ENCODE measurements around the gene RBBP9. TPM values are rescaled to one million over a fixed set of nuclear protein-coding genes. Genes with fewer than 3 reads are reported as not detected.
A peak's percentile ranks its signal among the peaks of the same experiment; 100 is the strongest.

Gene RBBP9
- polyA plus RNA-seq, 1 donor from 2014 or later = 34.4 TPM

DNA sequence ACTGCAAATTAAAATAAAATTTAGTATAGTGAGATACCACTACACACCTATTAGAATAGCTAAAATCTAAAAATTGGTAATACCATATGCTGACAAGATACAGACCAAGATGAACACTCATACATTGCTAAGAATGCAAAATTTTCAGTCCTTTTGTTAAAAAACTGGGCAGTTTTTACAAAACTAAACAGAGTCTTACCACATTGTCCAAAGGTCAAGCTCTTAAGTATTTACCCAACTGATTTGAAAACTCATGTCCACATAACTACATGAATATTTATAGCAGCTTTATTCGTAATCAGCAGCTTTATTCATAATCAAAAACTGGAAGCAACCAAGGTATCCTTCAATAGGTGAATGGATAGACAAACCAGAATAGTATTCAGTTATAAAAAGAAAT lies 19.8 kb downstream of the RBBP9 start:
- no peaks in the 10 kb centered on the region for H4K20me1 ChIP-seq (ENCODE audit: insufficient read depth)
- no peak overlapping the region for H3K4me3 ChIP-seq (ENCODE audit: low read length)
- H2AFZ ChIP-seq (ENCODE audit: low read depth, low read length) = no peak overlapping the region
- no peaks in the 10 kb centered on the region for H3K36me3 ChIP-seq (ENCODE audit: insufficient read depth, low read length)
- H3K4me2 ChIP-seq (ENCODE audit: low read length) = no peak overlapping the region
- TF ChIP-seq EP300 (conservative IDR thresholded peaks at IDR 0.05; ENCODE audit: poor library complexity, severe bottlenecking) (no peak), MXI1 (conservative IDR thresholded peaks at IDR 0.05; ENCODE audit: poor library complexity, severe bottlenecking) (no peak), POLR2AphosphoS5 (IDR thresholded peaks at IDR 0.05) (no peak), REST (IDR thresholded peaks at IDR 0.05; ENCODE audit: borderline replicate concordance) (no peak), SMC3 (conservative IDR thresholded peaks at IDR 0.05; ENCODE audit: poor library complexity) (no peak), EZH2 (IDR thresholded peaks at IDR 0.05; ENCODE audit: borderline replicate concordance, insufficient read depth, low read length, poor library complexity, severe bottlenecking) (no peak), TAF1 (IDR thresholded peaks at IDR 0.05; ENCODE audit: low read depth) (no peak), RAD21 (conservative IDR thresholded peaks at IDR 0.05) (no peak)
- TF ChIP-seq, protein P1, sequence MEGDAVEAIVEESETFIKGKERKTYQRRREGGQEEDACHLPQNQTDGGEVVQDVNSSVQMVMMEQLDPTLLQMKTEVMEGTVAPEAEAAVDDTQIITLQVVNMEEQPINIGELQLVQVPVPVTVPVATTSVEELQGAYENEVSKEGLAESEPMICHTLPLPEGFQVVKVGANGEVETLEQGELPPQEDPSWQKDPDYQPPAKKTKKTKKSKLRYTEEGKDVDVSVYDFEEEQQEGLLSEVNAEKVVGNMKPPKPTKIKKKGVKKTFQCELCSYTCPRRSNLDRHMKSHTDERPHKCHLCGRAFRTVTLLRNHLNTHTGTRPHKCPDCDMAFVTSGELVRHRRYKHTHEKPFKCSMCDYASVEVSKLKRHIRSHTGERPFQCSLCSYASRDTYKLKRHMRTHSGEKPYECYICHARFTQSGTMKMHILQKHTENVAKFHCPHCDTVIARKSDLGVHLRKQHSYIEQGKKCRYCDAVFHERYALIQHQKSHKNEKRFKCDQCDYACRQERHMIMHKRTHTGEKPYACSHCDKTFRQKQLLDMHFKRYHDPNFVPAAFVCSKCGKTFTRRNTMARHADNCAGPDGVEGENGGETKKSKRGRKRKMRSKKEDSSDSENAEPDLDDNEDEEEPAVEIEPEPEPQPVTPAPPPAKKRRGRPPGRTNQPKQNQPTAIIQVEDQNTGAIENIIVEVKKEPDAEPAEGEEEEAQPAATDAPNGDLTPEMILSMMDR (IDR thresholded peaks at IDR 0.05; ENCODE audit: poor library complexity, severe bottlenecking) = no peak
- no peaks in the 10 kb centered on the region for H3K9me3 ChIP-seq (ENCODE audit: low read length)
- no peaks in the 10 kb centered on the region for H3K9me2 ChIP-seq (ENCODE audit: insufficient read depth, low read length)
- no peak overlapping the region for H3K9ac ChIP-seq (ENCODE audit: low read length)
- no peaks in the 10 kb centered on the region for H3F3A ChIP-seq (ENCODE audit: insufficient read depth, low read length, poor library complexity, severe bottlenecking)
- no peaks in the 10 kb centered on the region for H3K27me3 ChIP-seq (ENCODE audit: insufficient read depth, low read depth, low read length)
- no peaks in the 10 kb centered on the region for H3K79me2 ChIP-seq (replicated peaks; ENCODE audit: insufficient read depth, low read length)
- H3K27ac ChIP-seq (ENCODE audit: low read length) = no peak overlapping the region

DNA sequence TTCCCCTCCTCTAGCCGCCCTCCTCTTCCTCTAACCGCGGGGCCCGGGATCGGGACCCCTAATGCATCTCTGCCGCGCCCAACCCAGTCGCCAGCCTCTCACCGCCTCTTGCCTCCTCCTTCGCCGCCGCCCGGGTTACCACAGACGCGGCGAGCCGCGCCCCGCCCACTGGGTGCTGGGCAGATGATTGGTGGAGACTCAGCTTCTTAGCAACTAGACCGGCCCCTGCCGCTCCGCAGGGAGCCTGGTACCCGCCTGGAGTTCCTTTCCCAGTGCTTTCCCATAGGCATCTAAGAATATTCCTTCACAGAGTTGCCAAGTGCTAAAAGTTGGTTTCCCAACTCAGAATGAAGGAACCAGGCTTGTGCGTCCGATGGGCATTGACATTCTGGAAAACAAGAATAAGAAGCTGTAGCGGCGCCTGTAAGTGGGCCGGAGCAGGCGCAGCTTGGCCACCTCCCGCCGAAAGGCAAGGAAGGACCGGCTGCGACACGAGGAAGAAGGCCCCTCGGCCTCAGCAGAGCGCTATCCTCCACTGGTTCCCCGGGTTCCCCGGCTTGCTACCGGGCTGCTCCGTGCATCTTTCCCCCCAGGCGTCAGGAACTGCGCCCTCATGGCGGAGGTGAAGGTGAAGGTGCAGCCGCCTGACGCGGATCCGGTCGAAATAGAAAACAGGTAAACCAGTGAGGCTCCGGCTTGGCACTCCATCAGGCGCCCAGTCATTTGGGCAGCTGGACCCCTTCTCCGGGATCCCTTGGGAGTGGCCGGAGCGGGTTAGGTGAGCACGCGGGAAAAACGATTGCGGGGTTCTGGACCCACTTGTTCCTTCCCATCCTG lies 29.9 kb downstream of the RBBP9 start, which contains the start of the genes DZANK1 and POLR3F:
TSS of gene DZANK1 (minus strand) at position 137 of the 837 bp plus-strand sequence. CDS start 1,672 bp downstream, outside the sequence.
TSS of gene POLR3F (plus strand) at position 497 of the 837 bp plus-strand sequence. CDS start at position 614, 117 bp downstream.
- Histone ChIP-seq H3K27me3 (ENCODE audit: insufficient read depth, low read depth, low read length) (no peaks in the 10 kb centered on the region), H3K4me3 (ENCODE audit: low read length) (peak within 1 kb of the TSS; percentile 84), H3K9me2 (ENCODE audit: insufficient read depth, low read length) (no peaks in the 10 kb centered on the region), H3K9me3 (ENCODE audit: low read length) (no peaks in the 10 kb centered on the region), H3K27ac (ENCODE audit: low read length) (peak within 1 kb of the TSS; percentile 82), H3K9ac (ENCODE audit: low read length) (peak within 1 kb of the TSS; percentile 74), H3K36me3 (ENCODE audit: insufficient read depth, low read length) (no peaks in the 10 kb centered on the region), H2AFZ (ENCODE audit: low read depth, low read length) (peak within 1 kb of the TSS; percentile 69), H4K20me1 (ENCODE audit: insufficient read depth) (no peaks in the 10 kb centered on the region), H3K4me2 (ENCODE audit: low read length) (peak within 1 kb of the TSS; percentile 74), H3F3A (ENCODE audit: insufficient read depth, low read length, poor library complexity, severe bottlenecking) (no peaks in the 10 kb centered on the region), H3K79me2 (replicated peaks; ENCODE audit: insufficient read depth, low read length) (peaks cover 16% of the 10 kb centered on the region)
- TF ChIP-seq EZH2 (IDR thresholded peaks at IDR 0.05; ENCODE audit: borderline replicate concordance, insufficient read depth, low read length, poor library complexity, severe bottlenecking) (peak; percentile 74), MXI1 (conservative IDR thresholded peaks at IDR 0.05; ENCODE audit: poor library complexity, severe bottlenecking) (peak; percentile 87), EP300 (conservative IDR thresholded peaks at IDR 0.05; ENCODE audit: poor library complexity, severe bottlenecking) (peak; percentile 49), RAD21 (conservative IDR thresholded peaks at IDR 0.05) (peak; percentile 26), REST (IDR thresholded peaks at IDR 0.05; ENCODE audit: borderline replicate concordance) (no peak), SMC3 (conservative IDR thresholded peaks at IDR 0.05; ENCODE audit: poor library complexity) (peak; percentile 64), POLR2AphosphoS5 (IDR thresholded peaks at IDR 0.05) (peak; percentile 83), TAF1 (IDR thresholded peaks at IDR 0.05; ENCODE audit: low read depth) (peak; percentile 43)
- TF ChIP-seq, protein P1 (IDR thresholded peaks at IDR 0.05; ENCODE audit: poor library complexity, severe bottlenecking) = no peak
